Adrenal gland (tissue), 5 donors: ENCODE measurements around the gene L3MBTL2.

Source experiments
- POLR2A ChIP-seq, 2 donors: fragments of 450-650 bp; IDR thresholded peaks; one replicate each; pipeline ENCODE4 v1.6.1; 2017; ENCODE audit warnings: antibody characterized with exemption in 2 of 2, mild to moderate bottlenecking in 2 of 2, moderate library complexity in 1 of 2
- TF ChIP-seq, protein P1 (sequence below), 6 experiments: fragments of 450-650 bp in 4 of 6; fragments of 200-600 bp in 2 of 6; sonication (generic) in 1 of 6; IDR thresholded peaks; 1 replicate in 5 of 6; 2 replicates in 1 of 6; pipeline versions ENCODE4 v1.5.1 to v1.8.0; 2016 to 2021; ENCODE audit warnings: antibody characterized with exemption in 6 of 6, mild to moderate bottlenecking in 2 of 6, moderate library complexity in 1 of 6
- donor health status: DM: no; HTN: no; CAD: no.

DNA sequence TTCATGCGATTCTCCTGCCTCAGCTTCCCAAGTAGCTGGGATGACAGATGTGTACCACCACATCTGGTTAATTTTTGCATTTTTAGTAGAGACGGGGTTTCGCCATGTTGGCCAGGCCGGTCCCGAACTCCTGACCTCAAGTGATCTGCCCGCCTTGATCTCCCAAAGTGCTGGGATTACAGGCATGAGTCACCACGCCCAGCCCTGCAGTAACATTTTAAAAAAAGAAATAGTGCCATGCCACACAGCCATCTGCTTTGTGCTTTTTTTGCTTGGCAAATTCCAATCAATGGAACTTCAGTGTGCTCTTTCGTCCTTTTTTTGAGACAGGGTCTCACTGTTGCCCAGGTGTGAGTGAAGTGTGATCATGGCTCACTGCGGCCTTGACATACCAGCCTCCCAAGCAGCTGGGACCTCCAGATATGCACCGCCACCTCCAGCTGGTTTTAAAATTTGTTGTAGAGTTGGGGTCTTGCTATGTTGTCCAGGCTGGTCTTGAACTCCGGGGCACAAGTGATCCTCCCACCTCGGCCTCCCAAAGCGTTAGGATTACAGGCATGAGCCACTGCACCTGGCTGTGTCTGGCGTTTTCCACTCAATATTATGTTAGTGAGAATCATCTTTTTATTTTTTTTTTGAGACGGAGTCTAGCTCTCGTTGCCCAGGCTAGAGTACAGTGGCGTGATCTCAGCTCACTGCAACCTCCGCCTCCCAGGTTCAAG, 37.4 kb downstream of the L3MBTL2 start:
- TF ChIP-seq, protein P1, sequence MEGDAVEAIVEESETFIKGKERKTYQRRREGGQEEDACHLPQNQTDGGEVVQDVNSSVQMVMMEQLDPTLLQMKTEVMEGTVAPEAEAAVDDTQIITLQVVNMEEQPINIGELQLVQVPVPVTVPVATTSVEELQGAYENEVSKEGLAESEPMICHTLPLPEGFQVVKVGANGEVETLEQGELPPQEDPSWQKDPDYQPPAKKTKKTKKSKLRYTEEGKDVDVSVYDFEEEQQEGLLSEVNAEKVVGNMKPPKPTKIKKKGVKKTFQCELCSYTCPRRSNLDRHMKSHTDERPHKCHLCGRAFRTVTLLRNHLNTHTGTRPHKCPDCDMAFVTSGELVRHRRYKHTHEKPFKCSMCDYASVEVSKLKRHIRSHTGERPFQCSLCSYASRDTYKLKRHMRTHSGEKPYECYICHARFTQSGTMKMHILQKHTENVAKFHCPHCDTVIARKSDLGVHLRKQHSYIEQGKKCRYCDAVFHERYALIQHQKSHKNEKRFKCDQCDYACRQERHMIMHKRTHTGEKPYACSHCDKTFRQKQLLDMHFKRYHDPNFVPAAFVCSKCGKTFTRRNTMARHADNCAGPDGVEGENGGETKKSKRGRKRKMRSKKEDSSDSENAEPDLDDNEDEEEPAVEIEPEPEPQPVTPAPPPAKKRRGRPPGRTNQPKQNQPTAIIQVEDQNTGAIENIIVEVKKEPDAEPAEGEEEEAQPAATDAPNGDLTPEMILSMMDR (IDR thresholded peaks at IDR 0.05) = no peak
- no peak for TF ChIP-seq POLR2A (IDR thresholded peaks at IDR 0.05)
